NCI-H2227 (cell line): ENCODE measurements around the gene PKIG.
"Not testable (repeated sequence)": the region's sequence is repeated elsewhere in the genome, so short reads cannot be mapped to it uniquely, and the experiment has no call there.

Experiments used
- DNase-seq: peaks from one replicate; lab custom pipeline; 2025; ENCODE audit not compliant: unreplicated experiment; lab: John Stamatoyannopoulos, UW

The PKIG gene

DNA sequence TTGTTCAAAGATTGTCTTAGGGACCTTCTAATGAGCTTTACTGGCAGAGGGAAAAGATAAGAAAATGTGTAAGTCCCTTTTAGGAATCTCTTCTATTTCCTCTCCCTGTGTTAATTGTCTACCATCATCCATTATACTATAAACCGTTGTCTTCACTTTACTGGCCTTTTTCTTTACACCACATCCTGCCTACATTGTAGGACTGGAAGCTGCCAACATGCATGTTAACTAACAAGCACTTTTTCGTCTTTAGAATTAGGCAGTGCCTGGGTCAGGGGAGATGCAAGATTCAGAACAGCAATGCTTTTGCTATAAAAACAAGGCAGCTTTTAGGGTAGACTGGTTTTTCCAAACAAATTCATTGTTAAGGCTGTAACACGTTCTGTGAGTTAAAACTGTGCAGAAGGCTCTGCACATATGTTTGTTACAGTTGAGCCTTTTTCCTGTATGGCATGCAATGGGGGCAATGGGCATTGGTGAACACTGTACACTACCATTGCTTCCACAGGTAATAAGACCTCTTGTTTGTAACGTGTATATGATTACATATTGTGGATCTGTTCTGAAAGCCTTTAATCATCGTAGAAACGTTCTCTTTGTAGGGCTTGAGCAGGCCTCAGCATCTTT, 10.9 kb upstream of the PKIG start:
- no peak for DNase-seq

DNA sequence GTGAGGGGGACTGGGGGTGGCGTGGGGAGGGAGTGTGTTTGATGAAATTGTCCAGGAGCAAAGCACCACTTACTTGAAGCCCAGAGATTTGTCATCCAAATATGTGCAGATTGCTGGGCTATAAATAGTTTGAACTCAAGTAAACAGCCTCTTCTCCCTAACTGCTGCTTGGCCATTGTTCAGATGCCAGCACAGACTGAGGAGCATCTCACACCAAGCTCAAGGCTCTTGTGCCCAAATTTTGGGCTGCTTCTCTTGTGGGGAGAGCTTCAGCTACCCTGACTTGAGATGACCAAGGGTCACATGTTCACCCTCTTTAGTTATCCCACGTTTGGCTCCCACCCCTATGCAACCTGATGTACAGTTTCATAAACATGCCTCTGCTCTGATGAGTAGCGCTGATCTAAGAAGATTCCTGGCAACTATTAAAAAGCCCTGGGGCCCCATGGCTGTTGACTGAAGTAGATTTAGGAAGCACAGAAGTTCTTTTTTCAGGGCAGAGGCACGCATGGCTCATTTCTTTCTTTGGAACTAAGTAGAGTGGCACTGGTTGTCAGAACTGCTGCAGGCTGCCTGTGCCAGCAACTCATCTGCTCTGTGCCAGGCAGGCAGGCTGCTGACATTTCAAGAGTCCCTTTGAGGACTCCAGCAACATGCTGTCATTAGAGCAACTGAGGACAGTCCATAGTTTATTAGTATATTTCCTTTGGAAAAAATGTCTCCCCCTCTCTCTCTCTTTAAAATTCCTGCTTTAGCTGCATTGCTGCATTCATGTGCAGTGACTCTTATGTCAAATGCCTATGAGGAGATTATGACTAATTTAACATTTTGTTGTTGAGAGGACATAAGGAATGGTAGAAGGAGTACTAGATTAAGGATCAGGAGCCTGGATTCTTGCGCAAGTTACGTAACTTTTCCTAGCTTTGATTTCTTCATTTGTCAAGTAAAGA, 9.6 kb upstream of the PKIG start:
- DNase-seq, result peak; percentile 34

DNA sequence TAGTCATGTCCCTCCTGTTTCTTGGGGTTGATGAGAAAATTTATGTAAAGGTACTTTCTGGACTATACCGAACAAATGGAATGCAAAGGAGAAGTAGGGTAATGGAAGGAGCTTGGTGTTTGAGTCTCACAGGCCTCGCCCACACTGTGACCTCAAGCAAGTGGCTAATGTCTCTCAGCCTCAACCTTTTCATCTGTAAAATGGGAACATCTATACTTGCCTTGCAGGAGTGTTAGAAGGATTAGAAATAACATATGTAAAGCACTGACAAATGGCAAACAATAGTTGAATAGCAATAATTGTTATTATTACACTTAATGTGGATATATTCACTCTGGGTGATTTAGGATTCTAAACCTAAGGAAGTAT, 8.9 kb upstream of the PKIG start:
- no peak for DNase-seq

- DNase-seq, result no peak
Measured at GRCh38 chr20:44574372-44574771, 8.0 kb upstream of the PKIG start.

DNA sequence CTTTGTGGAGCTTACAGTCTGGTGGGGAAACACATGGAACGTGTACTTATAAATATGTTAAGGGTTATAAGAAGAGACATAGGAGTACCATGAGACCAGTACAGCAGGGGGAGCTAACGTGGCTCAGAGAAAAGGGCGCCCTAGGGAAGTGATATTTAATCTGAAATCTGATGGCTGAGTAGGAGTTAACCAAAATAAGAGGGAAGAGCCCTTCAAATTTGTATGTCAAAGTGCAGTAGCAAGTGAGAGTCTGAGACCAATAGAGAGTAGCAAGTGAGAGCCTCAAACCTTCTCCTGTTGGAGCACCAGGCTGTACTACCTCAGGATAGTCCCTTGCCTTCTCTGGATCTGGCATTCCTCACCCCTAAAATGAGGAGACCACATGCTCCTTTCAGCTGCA, 6.1 kb upstream of the PKIG start:
- no peak for DNase-seq

DNA sequence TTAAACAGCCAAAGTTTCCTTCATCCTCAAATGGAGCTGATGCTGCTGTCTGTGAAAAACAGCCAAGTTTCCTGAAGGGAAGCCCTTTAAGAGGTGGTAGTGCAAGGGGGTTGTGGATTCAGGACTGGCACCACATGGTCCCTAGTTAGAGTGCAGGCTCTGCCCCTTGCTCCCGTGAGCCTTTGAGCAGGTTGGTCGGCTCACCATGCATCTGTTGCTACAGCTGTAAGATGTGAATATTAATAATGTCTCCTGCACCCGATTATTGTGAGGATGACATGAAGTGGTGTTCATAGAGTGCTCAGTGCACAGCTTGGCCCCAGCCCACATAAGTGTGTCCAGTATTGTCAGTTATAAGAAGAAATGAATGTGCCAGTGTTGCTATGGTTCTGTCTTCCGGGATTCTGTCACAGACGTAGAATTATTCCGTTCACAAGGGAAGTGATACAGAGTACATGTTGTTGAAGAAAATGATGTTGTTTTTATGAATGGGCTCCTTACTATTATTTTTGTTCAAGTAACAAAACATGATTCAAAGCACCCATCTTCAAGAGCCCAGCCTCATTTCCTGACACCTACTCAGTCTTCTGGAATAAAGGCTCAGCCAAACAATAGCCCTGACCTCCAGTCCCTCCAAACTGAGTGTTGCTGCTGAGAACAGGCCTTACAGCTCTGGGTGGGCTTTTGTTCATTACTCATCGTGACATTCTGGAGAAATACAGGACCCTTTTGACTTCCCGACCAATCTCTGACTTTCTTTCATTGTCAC, 2.9 kb upstream of the PKIG start:
- no peak for DNase-seq

GRCh38 chr20:44580581-44581268, 1.7 kb upstream of the PKIG start:
- DNase-seq, result no peak

DNA sequence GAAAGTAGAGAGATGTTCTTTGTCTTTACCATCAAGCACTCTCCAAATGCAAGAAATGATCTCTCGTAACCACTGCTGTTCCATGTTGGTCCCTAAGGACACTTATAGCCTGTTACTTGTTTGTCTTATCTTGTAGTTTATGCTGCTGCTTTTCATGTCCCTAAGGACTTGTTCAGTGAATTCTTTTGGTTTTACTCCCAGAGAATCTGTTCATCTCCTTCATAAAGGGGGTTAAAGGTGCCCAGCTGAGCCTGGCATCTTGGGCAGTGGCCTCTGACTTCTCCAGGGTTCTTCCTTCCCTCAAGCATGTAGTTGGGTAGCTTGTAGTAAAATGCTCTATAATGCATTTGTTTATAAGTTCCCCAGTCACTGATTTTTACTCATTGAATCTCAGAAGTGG, 864 bp upstream of the PKIG start:
- DNase-seq, result no peak

- DNase-seq, result no peak
Measured at GRCh38 chr20:44583157-44583556, 778 bp downstream of the PKIG start.

DNA sequence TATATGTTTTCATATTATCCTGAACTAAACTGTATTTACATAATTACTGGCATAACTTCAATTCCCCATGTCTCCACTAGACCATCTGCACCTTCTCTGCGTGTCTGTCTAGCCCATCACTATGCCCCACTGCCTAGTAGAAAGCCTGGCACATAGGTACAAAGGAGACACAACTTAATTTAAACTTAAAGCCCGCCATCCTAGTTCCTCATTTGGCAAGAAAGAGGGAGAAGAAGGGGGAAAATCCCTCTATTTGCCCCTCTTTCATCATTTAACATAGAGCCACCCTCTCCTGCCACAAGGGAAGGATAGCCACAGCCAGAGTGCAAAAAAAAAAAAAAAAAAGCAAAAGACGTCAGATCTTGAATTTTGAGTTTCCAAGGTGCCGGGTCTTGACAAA, 1.8 kb downstream of the PKIG start:
- DNase-seq, result no peak

DNA sequence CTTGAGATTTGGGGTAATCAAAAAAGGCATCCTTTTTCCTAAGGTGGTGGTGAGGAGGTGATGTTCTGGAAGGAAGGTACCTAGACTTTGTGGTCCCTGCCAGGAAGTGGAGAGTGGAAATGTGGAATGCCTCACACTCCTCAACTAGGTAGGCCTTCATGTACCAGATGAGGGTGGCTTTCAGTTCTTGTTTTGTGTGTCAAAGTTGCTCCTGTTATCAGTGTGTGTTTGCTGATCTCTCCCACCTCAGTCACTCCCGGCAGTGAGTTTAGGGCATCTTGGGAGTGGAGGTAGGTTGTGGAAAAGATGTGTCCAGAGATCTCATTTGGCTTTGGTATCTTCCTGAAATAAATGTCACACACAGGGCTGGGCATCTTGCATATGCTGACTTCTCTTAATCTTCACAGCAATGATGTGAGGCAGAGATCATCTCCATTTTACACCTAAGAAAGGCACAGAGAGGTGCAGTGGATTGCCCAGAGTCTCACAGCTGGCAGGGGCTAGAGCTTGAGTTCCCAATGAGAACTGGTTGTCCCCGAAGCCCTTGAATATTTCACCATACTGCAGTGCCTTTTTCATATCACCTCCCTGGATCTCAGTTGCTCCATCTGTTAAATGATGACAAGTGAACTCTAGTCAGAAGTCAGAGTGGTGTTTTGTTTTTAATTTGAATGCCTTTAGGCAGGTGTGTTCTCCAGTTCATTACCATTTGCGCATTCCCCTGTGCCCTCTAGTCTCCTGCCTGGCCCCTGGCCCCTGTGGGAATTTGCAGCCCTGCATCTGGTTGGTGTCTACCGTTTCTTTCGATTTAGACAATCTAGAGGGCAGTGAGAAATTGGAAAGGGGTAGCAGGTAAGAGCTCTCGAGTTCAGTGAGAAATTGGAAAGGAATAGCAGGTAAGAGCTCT, 2.9 kb downstream of the PKIG start:
- DNase-seq, result no peak

- DNase-seq, result no peak
Measured at GRCh38 chr20:44586289-44586911, 4.0 kb downstream of the PKIG start.

DNA sequence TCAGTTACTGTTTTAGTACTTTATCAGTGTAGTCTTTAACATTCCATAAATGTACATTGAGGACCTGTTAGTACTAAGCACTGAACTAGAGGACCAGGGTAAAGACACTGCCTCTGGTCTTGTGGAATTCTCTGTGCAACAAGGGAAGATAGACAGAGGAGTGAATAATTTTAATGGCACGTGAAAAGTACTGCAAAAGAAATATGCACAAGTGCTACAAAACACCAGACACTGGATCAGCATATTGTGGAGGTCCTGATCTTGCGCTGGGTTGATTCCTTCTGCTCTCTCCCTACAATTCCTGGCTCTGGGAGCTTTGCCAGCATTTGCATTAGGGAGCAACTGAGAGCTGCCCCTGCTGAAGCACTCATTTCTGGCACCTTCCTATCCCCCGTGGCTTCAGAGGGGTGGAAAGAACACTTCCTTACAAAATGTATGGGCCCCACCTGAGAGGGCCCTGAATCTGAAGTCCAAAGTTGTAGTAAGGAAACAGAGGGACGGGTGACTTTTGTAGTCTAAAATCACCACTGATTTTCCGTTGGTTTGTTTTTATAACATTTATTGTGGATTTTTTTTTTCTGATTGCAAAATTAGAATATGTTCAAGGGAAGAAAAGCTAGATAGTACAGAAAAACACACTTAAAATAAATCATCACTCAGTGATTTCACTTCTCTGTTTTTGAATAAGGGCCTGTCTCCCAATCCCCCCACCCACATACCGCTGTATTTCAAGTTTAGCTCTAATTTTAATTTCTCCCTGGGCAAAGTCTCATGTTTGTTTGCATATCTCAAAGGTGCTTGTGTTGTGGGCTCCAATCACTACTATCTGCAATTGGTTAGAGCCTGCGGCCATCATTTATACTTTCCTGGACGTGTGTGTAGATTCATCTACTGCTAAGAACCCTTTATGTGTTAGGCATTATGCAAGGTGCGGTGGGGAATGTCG, 4.9 kb downstream of the PKIG start:
- no peak for DNase-seq

DNA sequence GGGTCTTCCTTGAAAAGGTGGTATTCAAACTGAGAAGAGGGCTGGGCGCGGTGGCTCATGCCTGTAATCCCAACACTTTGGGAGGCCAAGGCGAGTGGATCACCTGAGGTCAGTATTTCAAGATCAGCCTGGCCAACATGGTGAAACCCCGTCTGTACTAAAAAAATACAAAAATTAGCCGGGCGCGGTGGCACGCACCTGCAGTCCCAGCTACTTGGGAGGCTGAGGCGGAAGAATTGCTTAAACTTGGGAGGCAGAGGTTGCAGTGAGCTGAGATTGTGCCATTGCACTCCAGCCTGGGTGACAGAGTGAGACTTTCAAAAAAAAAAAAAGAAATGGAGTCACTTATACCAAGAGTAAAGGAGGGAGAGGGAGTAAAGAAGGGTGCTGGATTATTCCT, 5.9 kb downstream of the PKIG start:
- DNase-seq, result not testable (repeated sequence)

DNA sequence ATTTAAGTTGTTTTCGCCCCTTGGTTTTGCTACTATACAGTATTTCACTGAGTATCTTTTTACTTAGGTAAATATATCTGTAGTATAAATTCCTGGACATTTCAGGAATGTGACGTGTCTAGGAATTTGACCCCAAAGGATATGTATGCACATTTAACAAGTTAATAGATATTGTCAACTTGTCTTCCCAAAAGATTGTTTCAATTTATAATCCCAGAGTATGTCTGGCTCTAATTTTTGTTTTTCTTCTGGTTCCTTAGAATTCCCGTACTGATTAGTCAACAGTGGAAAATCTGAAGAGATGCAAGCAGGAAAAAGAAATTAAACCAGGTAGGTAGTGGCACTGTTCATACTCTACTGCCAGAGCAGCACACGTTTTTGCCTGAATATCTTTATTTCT, 7.2 kb downstream of the PKIG start:
- no peak for DNase-seq

DNA sequence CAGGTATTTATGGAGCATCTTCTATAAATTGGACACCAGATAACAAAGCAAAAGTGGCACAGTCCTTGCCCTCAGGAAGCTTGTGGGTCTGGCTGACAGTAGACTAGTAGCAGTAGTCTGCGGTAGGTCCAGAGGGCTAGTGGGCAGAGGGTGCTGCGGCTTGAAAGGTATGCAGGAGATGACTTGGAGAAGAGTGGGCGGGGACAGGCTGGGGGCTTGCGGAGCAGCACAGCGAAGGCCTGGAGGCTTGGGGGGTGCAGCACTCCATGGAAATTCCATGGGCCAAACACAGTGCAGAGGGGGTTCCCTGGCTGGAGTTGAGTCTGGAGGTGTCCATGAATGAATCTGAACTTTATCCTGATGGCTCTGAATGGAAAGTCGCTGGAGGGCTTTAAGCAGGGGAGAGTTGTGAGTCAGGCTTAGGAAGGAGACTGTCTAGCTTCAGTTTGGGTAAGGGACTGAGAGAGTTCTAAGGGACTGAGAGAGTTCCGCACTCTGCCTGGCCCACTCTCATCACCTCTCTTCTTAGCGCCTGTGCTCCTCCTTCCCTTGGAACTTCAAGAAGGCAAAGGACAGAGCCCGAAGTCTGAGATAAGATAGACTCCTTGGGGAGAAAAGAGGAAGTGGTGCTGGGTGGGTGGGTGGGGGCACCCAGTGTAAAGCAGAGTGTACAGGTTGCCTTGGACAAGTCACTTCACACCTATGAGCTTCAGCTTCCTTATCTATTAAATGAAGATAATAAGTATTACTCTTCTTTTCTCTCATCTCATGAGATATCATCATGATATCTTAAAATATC, 8.8 kb downstream of the PKIG start:
- DNase-seq, result no peak

DNA sequence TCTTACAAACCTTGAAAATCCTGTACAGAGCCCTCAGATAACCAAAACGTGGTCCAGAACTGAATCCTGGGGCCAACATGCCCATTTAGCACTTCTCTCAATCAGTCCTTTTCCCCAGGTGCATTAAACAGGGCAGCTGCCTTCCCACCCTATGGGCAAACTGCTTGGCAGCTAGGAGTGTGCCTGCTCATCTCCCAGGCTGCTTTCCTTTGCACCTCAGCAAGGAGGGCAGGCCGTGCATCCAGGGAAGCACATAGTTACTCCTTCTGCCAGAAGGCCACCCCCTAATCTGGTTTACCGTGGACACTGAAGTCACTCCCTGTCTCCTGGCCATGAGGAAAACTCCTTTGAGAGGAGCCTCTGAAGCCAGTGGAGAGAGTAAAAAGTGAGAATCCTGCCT, 10.0 kb downstream of the PKIG start:
- DNase-seq, result no peak

DNA sequence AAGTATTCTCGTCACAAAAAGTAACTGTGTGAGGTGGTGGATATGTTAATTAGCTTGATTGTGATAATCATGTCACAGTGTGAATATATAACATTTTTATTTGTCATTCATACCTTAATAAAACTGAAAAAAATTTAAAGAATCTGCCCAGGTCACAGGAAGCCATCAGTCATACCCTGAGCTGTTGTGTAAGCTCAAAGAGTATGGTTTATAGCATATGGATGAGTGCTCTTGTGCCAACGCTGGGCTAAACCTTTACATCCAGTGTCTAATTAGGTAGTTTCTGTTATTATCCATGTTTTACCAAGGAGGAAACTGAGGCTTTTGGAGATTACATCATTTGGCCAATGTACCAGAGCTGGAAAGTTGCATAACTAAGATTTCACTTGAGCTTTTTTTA, 11.4 kb downstream of the PKIG start:
- no peak for DNase-seq
